Pulmonary artery endothelial cell (primary cell): Measurements from ENCODE around the gene CEMIP2. TPM values are rescaled to one million over a fixed set of nuclear protein-coding genes. Genes with fewer than 3 reads are reported as not detected.

Experiments
- DNase-seq: peaks from one replicate; pipeline ENCODE4 v3.0.0-alpha.2; 2011; ENCODE audit warnings: low read depth, low spot score
- total RNA-seq: library from RNA; depleted of rRNA; stranded (reverse); fragments of >200 nt; gene quantifications from 2 replicates; pipeline ENCODE4 v1.2.3, GENCODE V29; 2014

Gene CEMIP2
- total RNA-seq, 1 donor from 2014 or later: 75.6 TPM

DNA sequence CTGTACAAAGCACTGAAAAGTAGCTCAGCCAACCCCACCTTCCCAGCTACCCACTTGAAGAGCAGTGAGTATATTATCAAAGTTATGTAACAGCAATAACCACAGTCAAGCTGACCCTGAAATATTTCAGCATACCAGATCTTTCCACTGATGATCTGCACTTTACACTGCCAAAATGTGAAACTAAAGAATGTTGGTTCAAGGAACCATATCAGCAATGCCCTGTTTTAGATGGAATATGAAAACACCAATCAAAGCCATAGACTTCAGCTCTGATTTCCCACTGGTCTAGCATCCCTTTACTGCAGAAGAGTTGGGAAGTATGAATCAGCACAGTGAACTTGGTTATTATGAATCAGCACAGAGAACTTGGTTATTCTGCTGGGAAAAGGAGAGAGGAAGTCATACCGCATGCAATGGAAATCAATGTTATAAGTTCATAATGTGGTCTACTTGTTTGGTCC lies 20.0 kb downstream of the CEMIP2 start:
- DNase-seq: no peak

DNA sequence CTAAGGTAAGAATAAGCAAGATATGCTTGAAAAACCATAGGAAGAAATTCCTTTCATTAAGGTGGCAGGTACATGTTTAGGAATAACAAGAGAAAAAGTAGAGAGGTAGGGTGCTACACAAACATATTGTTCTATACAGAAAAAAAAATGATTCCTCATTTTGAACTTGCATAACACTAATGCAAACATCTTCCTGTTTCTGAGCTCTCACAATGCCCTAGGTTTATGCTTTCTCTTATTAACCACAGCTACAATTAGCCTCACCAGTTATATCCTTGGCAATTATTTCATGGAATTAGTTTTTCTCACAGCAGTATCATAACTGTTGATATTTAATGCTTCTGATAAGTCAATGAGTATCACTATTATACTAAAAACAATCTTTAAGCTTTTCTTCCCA lies 20.7 kb downstream of the CEMIP2 start:
- DNase-seq: no peak

DNA sequence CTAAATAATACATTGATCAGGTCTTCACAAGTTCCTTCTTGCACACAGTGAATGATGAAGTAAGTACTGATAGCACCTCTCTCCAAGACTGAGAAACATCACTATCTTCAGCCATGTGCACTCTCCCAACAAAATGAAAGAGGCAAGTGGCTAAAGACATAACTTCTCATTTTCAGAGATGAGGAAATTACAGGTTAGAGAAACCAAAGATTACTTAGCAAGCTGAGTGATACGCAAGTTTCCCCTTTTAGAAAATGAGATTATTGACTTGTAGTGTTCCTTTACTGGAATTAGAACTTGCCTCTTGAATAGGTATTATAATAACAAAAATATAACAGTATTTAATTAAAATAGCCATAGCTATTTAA lies 21.6 kb downstream of the CEMIP2 start:
- DNase-seq: no peak

DNA sequence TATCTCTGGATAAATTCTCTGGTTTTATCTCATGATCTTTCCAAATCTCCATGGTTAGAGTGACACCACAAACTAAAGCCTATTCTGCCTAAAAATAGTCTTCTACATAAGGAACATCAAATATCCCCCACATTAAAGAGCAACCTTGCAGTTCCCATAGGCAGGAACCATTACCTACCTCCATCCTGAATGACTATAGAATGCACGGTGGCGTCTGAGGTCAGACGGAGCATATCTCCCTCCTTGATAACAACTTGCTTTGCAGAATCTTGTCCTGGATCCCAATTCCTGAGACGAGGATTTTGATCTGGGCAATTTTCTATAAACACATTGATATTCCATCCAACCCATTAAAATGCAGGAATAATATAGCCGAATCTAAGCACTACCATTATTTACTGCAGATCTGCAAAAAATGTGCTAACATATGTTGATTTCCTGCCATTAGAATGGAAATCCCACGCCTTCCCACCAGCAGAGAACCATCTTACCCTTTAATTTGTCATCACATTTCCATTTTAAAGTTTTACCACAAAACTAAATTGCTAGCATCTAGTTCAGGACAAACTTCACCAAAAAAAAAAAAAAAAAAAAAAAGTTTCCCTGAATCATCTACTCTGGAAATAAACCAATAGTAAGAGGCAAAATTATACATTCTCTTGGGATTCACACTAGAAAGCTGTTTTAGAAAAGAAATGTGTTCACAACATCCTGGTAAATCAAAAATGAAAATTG lies 22.1 kb downstream of the CEMIP2 start:
- no peak for DNase-seq

DNA sequence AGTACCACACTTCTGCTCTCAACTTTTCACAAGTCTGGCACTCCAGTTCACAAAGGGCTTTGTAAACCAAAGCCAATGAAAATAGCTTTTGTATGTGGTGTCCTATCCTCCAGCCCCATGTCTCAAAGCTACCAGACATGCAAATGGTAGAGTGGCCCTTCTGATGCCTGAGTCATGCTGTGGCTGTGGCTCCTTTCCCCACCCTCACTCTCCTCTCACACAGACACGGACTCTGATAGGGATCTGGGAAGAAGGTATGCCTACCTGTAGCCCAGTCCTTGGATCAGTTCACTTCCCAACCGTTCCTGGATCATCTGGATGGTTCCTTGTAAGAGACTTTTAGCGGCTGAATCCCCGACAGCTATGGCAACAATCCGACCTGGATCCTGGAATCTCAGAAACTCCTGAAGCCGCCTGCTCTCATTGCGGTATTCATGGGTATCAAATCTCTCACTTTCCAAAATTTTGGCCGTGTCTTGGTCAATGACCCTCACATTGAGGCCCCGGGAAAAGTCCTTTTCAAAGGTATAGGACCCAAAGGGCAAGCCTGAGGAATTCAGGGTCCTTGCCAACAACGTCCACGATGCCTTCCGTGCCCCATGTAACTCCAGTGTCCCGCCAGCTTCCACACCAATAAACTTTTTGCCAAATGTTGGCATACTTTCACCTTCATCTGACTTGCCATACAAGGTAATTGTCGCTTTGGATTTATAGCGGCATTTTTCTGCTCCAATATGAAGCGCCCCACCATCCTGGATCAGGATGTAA lies 23.4 kb downstream of the CEMIP2 start:
- DNase-seq: no peak

DNA sequence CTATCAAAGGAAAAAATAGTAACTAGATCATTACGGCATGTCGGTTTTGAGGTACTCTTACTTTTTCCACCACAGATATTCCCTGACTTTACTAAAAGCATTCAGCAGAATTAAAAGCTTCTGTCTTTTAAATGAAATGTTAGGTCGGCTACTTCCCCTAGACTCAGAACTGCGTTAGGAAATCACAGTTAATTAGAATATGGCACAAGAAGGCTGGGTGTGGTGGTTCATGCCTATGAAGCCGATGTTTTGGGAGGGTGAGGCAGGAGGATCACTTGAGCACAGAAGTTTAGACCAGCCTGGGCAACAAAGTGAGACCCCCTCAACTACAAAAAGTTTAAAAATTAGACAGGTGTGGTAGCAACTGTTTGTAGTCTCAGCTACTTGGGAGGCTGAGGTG lies 24.4 kb downstream of the CEMIP2 start:
- no peak for DNase-seq

DNA sequence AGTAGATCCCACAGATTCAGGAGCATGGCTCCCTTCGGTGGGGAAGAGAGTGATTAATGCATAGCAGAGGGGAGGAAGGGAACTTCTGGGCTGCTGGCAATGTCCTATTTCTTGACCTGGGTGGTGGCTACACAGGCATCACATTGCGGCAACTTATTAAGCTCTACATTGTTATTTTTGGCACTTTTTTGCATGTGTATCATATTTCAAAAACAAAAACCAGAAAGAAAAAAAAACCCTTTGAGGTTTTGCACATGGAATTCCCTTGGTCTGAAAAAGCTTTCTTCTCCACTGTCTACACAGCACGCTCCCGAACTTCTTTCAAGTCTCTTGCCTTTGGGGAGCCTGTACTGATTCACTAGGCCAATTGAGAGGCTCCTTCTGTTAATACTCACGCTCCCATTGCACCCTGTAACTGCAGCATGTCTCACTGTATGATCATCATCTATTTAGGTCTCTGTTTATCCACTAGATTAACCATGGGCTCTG lies 25.1 kb downstream of the CEMIP2 start:
- no peak for DNase-seq

DNA sequence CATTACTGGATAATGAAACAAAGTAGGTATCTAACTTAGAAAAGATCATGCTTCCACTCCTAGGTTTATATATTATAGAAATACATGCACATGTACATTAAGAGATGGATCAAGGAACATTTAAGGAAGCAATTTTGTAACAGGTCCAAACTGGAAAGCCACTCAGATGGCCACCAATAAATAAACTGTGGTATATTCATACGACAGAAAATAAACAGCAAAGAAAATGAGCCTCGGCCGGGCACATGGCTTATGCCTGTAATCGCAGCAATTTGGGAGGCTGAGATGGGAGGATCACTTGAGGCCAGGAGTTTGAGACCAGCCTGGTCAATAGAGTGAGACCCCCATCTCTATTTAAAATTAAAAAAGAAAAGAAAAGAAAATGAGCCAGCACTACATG lies 25.6 kb downstream of the CEMIP2 start:
- no peak for DNase-seq

DNA sequence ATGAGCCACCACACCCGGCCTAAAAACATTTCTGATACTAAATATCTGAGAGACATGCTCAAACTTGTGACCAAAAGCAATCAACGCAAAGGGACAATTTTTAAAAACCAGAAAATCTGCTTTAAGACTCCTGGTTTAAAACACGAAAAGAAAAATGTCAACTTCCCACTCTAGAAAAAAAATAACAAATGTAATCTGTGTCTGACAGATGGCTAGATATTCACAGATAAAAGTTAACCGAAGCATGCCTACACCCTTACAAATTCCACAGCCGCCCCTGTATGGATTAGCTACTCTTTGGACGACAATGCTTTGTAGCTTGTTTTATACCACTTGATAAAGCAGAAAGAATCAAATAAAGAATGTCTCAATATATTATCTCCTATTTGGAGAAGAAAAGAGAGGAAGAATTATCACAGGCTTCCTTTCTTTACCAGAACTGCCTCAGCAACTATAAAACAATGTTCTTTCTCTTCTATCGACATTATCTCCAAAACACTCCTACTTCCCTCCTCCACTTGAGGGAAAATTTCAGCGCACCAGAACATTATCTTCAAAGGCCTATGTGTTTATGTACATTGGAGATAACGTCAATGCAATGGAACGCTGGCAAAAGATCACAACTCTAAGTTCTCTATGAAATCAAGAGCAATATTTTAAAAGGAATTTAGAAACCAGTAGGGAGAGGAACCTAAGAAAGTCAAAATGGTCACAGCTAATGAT lies 26.2 kb downstream of the CEMIP2 start:
- no peak for DNase-seq

DNA sequence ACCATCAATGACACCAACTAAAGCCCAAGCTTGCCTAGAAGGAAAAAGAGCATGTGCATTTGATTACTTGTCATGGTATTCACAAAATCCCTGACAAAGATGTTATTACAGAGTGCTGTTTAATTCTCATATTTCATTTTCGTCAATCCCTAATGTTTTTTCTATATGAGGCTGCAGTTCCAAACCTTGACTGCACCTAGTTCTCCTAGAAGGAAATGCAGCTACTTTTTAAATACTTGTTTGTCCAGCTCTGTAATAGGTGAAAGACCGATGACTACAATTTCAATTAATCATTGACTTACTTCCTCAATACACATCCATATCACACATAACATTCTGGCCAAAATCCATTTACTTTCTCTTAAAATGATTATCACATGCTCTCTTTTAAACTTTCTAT lies 28.1 kb downstream of the CEMIP2 start:
- no peak for DNase-seq

DNA sequence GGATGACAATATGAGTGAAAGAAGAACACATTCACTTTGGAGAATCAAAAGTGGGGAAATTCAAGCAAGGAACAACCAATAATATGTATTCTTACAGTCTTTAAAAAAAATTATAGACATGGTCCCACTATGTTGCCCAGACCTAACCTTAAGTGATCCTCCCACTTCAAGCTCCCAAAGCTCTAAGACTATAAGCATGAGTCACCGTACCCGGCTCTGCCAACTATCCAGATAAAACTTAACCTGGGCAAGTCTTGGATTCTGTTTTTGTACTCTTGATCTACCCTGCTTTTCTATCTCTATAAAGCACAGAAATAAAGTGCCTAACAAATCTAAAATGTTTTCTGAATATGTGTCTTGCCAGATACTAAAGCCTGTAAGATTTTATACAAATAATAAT lies 30.9 kb downstream of the CEMIP2 start:
- DNase-seq: no peak

DNA sequence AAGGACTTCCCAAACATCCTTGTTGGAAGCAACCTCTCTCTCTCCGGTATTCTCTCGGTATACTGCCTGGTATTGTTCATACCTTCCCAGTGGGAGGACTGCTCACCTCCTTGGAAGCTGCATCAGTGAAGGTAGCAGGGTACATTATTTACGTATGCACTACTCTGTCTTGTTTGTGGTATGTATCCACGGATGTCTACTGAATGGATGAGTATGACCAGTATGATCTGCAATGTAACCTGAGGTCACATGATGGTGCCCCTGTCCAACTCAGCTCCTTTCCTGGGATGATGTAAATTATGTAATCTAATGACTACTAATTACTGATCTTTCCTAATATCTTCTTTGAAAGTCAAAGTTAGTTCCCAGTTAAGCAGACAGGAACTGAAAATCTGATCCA lies 32.1 kb downstream of the CEMIP2 start:
- DNase-seq: no peak

DNA sequence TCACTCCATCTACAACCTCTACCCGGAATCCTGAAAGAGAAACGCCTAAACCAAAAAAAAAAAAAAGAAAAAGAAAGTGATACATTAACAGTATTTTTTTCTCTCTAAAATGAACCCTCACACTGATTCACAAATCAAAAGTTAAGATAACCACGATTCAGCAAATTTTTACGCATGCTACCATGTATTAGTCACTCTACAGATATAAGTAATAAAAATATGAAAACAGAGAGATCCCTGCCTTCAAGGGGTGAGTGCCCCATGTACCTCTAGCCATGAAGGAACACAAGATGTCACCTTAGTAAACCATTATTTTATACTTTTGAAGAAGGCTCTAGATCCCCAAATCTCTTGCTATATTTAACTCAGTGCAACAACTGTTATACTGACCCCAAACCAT lies 33.4 kb downstream of the CEMIP2 start:
- no peak for DNase-seq

DNA sequence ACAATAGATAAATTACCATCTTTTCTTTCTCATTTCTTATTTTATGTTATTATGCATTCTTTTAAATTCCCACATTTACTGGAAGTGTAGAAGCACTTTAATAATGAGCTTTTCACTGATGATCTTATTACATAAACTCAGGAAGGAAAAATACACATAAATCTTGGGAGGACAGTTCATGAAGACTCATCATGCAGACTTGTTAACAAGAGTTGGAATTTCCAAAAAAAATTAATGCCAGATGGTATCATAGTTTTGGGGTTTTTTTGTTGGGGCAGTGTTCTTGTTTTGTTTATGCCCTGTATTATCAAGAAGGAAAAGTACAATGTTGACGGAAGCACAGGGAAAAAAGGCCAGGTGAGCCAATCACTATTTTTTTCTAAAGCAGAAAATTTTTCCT lies 35.1 kb downstream of the CEMIP2 start:
- no peak for DNase-seq

DNA sequence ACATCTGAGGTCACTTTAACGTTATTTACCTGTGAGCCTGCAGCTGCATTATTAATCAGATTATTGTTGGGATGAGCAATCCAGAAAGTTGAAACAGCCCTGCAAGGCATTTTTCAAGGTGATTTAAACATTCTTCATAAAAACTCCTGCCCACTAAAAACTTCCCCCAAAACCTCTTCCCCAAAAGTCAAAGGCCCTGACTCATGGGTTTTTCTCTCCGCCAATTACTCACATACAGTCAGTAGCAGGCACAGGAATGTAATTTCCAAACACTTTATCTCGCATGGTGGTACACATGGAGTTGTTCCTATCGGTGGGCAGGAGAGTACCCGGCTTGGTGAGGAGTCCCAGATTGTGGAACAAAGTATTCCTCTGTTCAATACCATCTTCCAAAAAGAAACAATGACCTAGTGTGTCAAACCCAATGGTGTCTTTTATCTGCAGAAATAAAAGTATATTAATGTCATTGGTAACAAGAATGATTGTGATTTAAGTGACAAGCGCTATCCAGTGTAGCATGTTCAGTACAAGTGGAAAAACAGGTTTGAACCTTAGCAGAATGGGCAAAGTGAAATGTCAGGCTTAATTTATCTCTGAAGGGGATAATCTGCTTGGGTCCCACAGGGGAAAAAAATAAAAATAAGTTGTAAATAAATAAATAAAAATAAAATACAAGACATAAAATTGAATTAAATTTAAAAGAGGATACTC lies 38.3 kb downstream of the CEMIP2 start:
- DNase-seq: no peak

DNA sequence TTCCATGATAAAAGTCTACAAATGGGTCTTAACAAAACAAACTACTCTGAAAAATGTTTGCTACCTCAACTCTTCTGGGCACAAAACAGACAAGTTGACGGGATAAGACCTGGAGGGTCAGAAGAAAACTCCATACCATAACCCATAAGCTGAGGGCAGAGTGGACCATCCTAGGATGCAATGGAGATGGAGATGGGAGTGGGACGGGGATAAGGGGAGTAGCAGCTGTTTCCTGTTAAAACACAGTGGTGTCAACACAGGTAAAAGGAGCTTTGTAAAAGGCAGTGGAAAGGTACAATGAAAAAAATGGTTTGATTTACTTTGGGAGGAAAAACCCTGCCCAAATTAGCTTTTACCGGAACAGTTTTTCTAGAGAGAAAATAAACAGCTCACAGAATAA lies 41.6 kb downstream of the CEMIP2 start:
- no peak for DNase-seq

DNA sequence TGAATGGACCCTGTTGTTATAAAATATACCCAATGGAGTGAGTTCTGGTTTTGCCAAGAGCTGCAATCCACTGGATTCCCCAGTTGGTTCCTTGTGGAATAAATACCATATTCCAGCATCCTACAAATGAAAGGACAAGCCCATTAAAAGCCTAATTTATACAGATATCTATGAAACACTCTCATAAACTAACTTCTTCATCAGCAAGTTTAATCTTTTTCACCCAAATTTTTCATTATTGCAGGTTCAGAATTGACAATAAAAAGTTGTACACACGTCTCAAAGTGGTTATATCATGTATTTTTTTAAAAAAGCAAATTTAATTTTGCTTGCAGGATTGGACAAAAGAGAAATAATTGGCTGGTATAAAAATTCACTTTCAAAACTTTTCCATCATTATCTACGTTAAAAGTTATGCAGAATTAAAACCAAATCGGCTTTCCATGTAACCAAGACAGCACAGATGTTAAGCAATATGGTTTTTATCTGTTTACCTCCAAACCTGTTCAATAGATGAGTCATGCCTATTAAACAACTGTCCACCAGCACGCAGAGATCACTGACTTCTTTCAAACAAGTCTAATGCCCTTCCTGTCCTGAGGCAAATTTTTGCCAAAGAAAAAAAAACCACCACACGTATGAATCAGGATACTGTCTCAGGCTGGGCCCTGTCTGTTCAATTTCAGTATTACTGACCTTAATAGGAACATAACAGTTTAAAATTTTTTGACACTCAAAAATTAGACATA lies 42.5 kb downstream of the CEMIP2 start:
- DNase-seq: peak; percentile 40

DNA sequence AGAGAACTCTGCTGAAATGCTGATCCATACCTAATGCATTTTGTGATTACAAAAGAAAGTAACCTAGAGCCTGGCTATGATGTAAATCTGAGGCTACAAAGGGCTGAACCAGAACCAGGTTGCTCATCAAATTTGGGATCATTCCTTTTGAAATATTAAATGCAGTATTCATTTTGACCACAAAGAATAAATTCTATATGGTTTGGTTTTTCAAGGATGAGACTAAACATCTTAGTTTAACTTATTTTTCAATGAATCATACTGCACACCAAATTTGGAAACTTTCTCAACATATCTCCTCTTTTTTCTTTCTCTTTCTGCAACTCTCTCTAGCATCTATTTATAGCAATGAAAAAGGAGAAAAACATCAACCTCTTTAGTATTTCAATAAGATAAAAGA lies 46.5 kb downstream of the CEMIP2 start:
- no peak for DNase-seq

DNA sequence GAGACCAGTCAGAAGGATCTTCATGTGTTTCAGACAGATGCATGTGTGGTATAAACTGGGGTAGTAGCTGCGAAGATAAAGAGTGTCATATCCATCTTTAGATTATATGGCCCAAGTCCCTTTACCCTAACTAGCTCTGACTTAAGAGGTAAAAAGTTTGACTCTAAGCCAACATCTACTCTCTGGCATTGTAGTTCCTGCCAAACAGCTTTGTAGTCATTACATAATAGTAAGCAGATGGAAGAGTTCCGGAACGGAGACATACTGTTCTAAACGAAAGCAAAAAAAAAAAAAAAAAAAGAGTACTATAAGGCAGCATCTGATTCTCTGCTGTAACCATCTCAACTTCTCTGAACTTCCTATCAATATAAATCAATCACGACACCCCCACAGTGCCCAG lies 48.8 kb downstream of the CEMIP2 start:
- DNase-seq: no peak

DNA sequence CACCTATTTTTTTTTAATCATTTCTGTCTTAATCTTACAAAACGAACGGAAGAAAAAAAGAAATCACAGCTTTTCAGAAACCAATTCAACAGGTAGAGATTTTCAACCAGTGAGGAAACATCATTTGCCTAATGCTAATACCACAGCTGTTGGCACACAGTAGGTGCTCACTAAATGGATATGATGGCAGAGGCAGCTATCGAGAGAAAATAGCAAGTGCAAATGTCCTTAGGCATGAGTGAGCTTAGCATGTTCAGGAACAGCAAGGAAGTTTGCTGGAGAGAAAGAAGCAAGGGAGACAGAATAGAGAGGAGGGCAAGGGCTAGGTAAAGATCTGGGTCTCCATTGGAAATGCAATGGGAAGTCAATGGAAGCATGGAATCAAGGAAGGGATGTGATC lies 49.2 kb downstream of the CEMIP2 start:
- DNase-seq: no peak
